ENCODE measurements around the gene TMEM192. TPM values are rescaled to one million over a fixed set of nuclear protein-coding genes. Genes with fewer than 3 reads are reported as not detected.
"Not testable (repeated sequence)": the region's sequence is repeated elsewhere in the genome, so short reads cannot be mapped to it uniquely, and the experiment has no call there.

TMEM192 gene
- total RNA-seq, 1 donor from 2014 or later, result 16.1 TPM

GRCh38 chr4:165095291-165095690, 17.4 kb downstream of the TMEM192 start:
- H3K4me1 ChIP-seq, result no peaks in the 10 kb centered on the region
- H3K9ac ChIP-seq, result no peak overlapping the region
- Mint-ChIP-seq H3K36me3 (peaks cover 3% of the 10 kb centered on the region), H3K4me1 (no peaks in the 10 kb centered on the region), H3K27me3 (ENCODE audit: insufficient read depth, low read depth) (no peaks in the 10 kb centered on the region), H3K27ac (no peak overlapping the region), H3K4me3 (no peak overlapping the region), H3K9me3 (no peaks in the 10 kb centered on the region)
- no peak for TF ChIP-seq EZH2 (IDR thresholded peaks at IDR 0.05)
- no peak for TF ChIP-seq CTCF (IDR thresholded peaks at IDR 0.05)
- no peak for TF ChIP-seq EZH2phosphoT487 (IDR thresholded peaks at IDR 0.05)
- no peak overlapping the region for H3K4me2 ChIP-seq
- H3K36me3 ChIP-seq, result no peaks in the 10 kb centered on the region
- H3K4me3 ChIP-seq, result no peak overlapping the region
- H3K79me2 ChIP-seq (ENCODE audit: low read depth), result no peaks in the 10 kb centered on the region
- DNase-seq (ENCODE audit: low spot score), result no peak
- H3K27me3 ChIP-seq, result no peaks in the 10 kb centered on the region
- H2AFZ ChIP-seq (replicated peaks), result no peak overlapping the region
- H3K27ac ChIP-seq, result no peak overlapping the region
- H4K20me1 ChIP-seq (ENCODE audit: low read depth), result no peaks in the 10 kb centered on the region
- no peaks in the 10 kb centered on the region for H3K9me3 ChIP-seq (ENCODE audit: low read depth)
- no peaks in the 10 kb centered on the region for H3F3A ChIP-seq (ENCODE audit: low read depth)

- Histone ChIP-seq H3F3A (ENCODE audit: low read depth) (no peaks in the 10 kb centered on the region), H3K36me3 (no peaks in the 10 kb centered on the region), H3K9me3 (ENCODE audit: low read depth) (no peaks in the 10 kb centered on the region), H3K4me1 (no peaks in the 10 kb centered on the region), H3K9ac (no peak overlapping the region), H2AFZ (replicated peaks) (no peak overlapping the region), H3K4me2 (no peak overlapping the region), H3K27ac (no peak overlapping the region), H3K4me3 (no peak overlapping the region), H3K79me2 (ENCODE audit: low read depth) (no peaks in the 10 kb centered on the region), H3K27me3 (no peaks in the 10 kb centered on the region), H4K20me1 (ENCODE audit: low read depth) (no peaks in the 10 kb centered on the region)
- Mint-ChIP-seq H3K27ac (no peak overlapping the region), H3K4me3 (no peak overlapping the region), H3K27me3 (ENCODE audit: insufficient read depth, low read depth) (no peaks in the 10 kb centered on the region), H3K36me3 (peaks cover 4% of the 10 kb centered on the region), H3K9me3 (no peaks in the 10 kb centered on the region), H3K4me1 (no peaks in the 10 kb centered on the region)
- no peak for DNase-seq (ENCODE audit: low spot score)
- TF ChIP-seq CTCF (IDR thresholded peaks at IDR 0.05) (no peak), EZH2 (IDR thresholded peaks at IDR 0.05) (no peak), EZH2phosphoT487 (IDR thresholded peaks at IDR 0.05) (no peak)
Observed at GRCh38 chr4:165094873-165095272, 17.8 kb downstream of the TMEM192 start.

GRCh38 chr4:165092187-165092586, 20.5 kb downstream of the TMEM192 start:
- H4K20me1 ChIP-seq (ENCODE audit: low read depth); H3F3A ChIP-seq (ENCODE audit: low read depth); H3K4me1 ChIP-seq; H3K9ac ChIP-seq; DNase-seq (ENCODE audit: low spot score); H3K27me3 ChIP-seq; H3K36me3 ChIP-seq; H3K79me2 ChIP-seq (ENCODE audit: low read depth); H2AFZ ChIP-seq (replicated peaks); H3K4me1 Mint-ChIP-seq; H3K27me3 Mint-ChIP-seq (ENCODE audit: insufficient read depth, low read depth); H3K27ac Mint-ChIP-seq; H3K9me3 Mint-ChIP-seq; H3K4me3 Mint-ChIP-seq; H3K27ac ChIP-seq; H3K9me3 ChIP-seq (ENCODE audit: low read depth); H3K4me2 ChIP-seq; H3K4me3 ChIP-seq: not testable (repeated sequence)
- peaks cover 11% of the 10 kb centered on the region for H3K36me3 Mint-ChIP-seq

GRCh38 chr4:165088366-165088765, 24.3 kb downstream of the TMEM192 start:
- Histone ChIP-seq H3K27ac (no peak overlapping the region), H3K27me3 (no peaks in the 10 kb centered on the region), H3K79me2 (ENCODE audit: low read depth) (no peaks in the 10 kb centered on the region), H2AFZ (replicated peaks) (no peak overlapping the region), H3K4me3 (no peak overlapping the region), H3K36me3 (no peaks in the 10 kb centered on the region), H3K4me2 (no peak overlapping the region), H4K20me1 (ENCODE audit: low read depth) (no peaks in the 10 kb centered on the region), H3K9me3 (ENCODE audit: low read depth) (no peaks in the 10 kb centered on the region), H3K4me1 (no peaks in the 10 kb centered on the region), H3F3A (ENCODE audit: low read depth) (no peaks in the 10 kb centered on the region), H3K9ac (no peak overlapping the region)
- Mint-ChIP-seq H3K9me3 (no peaks in the 10 kb centered on the region), H3K36me3 (peaks cover 19% of the 10 kb centered on the region), H3K4me1 (no peaks in the 10 kb centered on the region), H3K27ac (no peak overlapping the region), H3K27me3 (ENCODE audit: insufficient read depth, low read depth) (peaks cover 3% of the 10 kb centered on the region), H3K4me3 (no peak overlapping the region)
- TF ChIP-seq EZH2phosphoT487 (IDR thresholded peaks at IDR 0.05) (no peak), EZH2 (IDR thresholded peaks at IDR 0.05) (no peak), CTCF (IDR thresholded peaks at IDR 0.05) (no peak)
- no peak for DNase-seq (ENCODE audit: low spot score)

Measured in neural progenitor cell (in vitro differentiated cells).